ENCODE measurements around the gene DPYD.

DNA sequence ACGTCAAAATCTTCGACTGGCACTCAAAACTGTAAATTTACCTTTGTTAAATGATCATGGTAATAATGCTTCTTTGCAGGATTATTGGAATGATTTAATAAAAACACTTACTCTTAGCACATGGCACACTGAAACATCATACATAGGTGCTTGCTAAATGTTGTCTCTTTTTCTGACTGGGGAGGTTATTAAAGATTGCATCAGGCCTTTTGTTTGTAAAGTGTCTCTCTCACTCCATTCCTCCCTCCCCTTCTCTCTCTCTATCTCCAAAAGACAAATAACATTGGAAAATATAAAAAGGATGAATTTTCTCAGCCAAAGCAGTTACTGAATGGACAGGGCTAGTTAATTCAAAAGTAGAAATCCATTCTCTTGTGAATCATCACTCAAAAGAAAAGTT, 404.2 kb downstream of the DPYD start:
- TF ChIP-seq, protein P1, sequence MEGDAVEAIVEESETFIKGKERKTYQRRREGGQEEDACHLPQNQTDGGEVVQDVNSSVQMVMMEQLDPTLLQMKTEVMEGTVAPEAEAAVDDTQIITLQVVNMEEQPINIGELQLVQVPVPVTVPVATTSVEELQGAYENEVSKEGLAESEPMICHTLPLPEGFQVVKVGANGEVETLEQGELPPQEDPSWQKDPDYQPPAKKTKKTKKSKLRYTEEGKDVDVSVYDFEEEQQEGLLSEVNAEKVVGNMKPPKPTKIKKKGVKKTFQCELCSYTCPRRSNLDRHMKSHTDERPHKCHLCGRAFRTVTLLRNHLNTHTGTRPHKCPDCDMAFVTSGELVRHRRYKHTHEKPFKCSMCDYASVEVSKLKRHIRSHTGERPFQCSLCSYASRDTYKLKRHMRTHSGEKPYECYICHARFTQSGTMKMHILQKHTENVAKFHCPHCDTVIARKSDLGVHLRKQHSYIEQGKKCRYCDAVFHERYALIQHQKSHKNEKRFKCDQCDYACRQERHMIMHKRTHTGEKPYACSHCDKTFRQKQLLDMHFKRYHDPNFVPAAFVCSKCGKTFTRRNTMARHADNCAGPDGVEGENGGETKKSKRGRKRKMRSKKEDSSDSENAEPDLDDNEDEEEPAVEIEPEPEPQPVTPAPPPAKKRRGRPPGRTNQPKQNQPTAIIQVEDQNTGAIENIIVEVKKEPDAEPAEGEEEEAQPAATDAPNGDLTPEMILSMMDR (conservative IDR thresholded peaks at IDR 0.05; ENCODE audit: low read length): no peak
- TF ChIP-seq EZH2phosphoT487 (IDR thresholded peaks at IDR 0.05; ENCODE audit: borderline replicate concordance): no peak

Measured in Loucy (cell line).